Measurements from ENCODE around the gene UFD1. TPM values are rescaled to one million over a fixed set of nuclear protein-coding genes. Genes with fewer than 3 reads are reported as not detected.

UFD1 gene
- total and polyA plus RNA-seq, 9 of the 15 experiments (the other 6 are each of a cell fraction or from before 2014, with no cell fraction given), result 238 to 645 (median 363) TPM

DNA sequence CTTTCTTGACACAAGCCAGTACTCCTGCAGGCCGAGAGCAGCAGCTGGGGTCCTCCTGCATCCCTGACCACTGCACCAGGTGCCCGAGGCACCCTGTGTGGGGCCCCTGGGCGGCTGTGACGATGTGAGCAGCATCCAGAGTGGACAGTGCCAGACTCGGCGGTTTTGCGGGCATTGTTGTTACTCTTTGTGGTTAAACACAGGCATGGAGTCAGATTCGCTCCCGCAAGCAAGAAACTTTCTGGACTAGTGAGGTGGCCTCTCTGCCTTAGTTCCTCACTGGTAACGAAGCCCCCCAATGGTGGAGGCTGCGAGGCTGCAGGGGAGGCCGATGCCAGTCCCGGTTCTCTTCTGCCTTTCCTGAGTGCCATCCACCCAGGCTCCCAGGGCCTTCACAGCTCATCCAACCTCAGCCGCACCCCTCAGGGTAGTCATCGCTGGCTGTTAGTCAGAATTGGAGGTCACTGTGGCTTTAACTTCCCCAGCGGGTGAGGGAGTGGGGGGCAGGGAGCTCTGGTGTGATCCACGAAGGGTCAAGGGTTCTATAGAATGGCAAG, 48.9 kb upstream of the UFD1 start (continued):
- TF ChIP-seq FOXA3 (CRISPR knock-in tag; conservative IDR thresholded peaks at IDR 0.05 in 1 of 2, IDR thresholded peaks at IDR 0.05 in 1 of 2) (peak in 1 of 2 experiments; percentile 6; a peak in 1 of 4 replicates), CTBP1 (IDR thresholded peaks at IDR 0.05; ENCODE audit: borderline replicate concordance) (0 out of 2 replicates have a peak, but pooled peaks have one; percentile 27), NUFIP1 (IDR thresholded peaks at IDR 0.05; ENCODE audit: partially characterized antibody) (no peak), POLR2B (IDR thresholded peaks at IDR 0.05; ENCODE audit: low read depth, partially characterized antibody) (no peak), ZFP91 (CRISPR knock-in tag; IDR thresholded peaks at IDR 0.05) (peak; percentile 72; the same call in 1 of the 2 replicates), GATA2 (CRISPR knock-in tag; IDR thresholded peaks at IDR 0.05) (peak; percentile 31; the same call in 1 of the 2 replicates)
- TF ChIP-seq, protein P1, sequence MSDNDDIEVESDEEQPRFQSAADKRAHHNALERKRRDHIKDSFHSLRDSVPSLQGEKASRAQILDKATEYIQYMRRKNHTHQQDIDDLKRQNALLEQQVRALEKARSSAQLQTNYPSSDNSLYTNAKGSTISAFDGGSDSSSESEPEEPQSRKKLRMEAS (CRISPR knock-in tag; IDR thresholded peaks at IDR 0.05), result peak; percentile 13; the same call in 1 of the 2 replicates
- TF ChIP-seq, protein P2, sequence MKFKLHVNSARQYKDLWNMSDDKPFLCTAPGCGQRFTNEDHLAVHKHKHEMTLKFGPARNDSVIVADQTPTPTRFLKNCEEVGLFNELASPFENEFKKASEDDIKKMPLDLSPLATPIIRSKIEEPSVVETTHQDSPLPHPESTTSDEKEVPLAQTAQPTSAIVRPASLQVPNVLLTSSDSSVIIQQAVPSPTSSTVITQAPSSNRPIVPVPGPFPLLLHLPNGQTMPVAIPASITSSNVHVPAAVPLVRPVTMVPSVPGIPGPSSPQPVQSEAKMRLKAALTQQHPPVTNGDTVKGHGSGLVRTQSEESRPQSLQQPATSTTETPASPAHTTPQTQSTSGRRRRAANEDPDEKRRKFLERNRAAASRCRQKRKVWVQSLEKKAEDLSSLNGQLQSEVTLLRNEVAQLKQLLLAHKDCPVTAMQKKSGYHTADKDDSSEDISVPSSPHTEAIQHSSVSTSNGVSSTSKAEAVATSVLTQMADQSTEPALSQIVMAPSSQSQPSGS (CRISPR knock-in tag; IDR thresholded peaks at IDR 0.05), result 0 out of 2 replicates have a peak, but pooled peaks have one; percentile 57
- TF ChIP-seq, protein P3, sequence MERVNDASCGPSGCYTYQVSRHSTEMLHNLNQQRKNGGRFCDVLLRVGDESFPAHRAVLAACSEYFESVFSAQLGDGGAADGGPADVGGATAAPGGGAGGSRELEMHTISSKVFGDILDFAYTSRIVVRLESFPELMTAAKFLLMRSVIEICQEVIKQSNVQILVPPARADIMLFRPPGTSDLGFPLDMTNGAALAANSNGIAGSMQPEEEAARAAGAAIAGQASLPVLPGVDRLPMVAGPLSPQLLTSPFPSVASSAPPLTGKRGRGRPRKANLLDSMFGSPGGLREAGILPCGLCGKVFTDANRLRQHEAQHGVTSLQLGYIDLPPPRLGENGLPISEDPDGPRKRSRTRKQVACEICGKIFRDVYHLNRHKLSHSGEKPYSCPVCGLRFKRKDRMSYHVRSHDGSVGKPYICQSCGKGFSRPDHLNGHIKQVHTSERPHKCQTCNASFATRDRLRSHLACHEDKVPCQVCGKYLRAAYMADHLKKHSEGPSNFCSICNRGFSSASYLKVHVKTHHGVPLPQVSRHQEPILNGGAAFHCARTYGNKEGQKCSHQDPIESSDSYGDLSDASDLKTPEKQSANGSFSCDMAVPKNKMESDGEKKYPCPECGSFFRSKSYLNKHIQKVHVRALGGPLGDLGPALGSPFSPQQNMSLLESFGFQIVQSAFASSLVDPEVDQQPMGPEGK (CRISPR knock-in tag; IDR thresholded peaks at IDR 0.05; ENCODE audit: borderline replicate concordance), result no peak
- TF ChIP-seq, protein P4, sequence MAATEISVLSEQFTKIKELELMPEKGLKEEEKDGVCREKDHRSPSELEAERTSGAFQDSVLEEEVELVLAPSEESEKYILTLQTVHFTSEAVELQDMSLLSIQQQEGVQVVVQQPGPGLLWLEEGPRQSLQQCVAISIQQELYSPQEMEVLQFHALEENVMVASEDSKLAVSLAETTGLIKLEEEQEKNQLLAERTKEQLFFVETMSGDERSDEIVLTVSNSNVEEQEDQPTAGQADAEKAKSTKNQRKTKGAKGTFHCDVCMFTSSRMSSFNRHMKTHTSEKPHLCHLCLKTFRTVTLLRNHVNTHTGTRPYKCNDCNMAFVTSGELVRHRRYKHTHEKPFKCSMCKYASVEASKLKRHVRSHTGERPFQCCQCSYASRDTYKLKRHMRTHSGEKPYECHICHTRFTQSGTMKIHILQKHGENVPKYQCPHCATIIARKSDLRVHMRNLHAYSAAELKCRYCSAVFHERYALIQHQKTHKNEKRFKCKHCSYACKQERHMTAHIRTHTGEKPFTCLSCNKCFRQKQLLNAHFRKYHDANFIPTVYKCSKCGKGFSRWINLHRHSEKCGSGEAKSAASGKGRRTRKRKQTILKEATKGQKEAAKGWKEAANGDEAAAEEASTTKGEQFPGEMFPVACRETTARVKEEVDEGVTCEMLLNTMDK (IDR thresholded peaks at IDR 0.05; ENCODE audit: borderline replicate concordance, insufficient read depth, low read depth, low read length, poor library complexity, severe bottlenecking), result no peak
- TF ChIP-seq, protein P5, sequence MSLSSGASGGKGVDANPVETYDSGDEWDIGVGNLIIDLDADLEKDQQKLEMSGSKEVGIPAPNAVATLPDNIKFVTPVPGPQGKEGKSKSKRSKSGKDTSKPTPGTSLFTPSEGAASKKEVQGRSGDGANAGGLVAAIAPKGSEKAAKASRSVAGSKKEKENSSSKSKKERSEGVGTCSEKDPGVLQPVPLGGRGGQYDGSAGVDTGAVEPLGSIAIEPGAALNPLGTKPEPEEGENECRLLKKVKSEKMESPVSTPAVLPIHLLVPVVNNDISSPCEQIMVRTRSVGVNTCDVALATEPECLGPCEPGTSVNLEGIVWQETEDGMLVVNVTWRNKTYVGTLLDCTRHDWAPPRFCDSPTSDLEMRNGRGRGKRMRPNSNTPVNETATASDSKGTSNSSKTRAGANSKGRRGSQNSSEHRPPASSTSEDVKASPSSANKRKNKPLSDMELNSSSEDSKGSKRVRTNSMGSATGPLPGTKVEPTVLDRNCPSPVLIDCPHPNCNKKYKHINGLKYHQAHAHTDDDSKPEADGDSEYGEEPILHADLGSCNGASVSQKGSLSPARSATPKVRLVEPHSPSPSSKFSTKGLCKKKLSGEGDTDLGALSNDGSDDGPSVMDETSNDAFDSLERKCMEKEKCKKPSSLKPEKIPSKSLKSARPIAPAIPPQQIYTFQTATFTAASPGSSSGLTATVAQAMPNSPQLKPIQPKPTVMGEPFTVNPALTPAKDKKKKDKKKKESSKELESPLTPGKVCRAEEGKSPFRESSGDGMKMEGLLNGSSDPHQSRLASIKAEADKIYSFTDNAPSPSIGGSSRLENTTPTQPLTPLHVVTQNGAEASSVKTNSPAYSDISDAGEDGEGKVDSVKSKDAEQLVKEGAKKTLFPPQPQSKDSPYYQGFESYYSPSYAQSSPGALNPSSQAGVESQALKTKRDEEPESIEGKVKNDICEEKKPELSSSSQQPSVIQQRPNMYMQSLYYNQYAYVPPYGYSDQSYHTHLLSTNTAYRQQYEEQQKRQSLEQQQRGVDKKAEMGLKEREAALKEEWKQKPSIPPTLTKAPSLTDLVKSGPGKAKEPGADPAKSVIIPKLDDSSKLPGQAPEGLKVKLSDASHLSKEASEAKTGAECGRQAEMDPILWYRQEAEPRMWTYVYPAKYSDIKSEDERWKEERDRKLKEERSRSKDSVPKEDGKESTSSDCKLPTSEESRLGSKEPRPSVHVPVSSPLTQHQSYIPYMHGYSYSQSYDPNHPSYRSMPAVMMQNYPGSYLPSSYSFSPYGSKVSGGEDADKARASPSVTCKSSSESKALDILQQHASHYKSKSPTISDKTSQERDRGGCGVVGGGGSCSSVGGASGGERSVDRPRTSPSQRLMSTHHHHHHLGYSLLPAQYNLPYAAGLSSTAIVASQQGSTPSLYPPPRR (CRISPR knock-in tag; IDR thresholded peaks at IDR 0.05; ENCODE audit: borderline replicate concordance), result 0 out of 2 replicates have a peak, but pooled peaks have one; percentile 33
- TF ChIP-seq, protein P6, sequence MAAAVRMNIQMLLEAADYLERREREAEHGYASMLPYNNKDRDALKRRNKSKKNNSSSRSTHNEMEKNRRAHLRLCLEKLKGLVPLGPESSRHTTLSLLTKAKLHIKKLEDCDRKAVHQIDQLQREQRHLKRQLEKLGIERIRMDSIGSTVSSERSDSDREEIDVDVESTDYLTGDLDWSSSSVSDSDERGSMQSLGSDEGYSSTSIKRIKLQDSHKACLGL (CRISPR knock-in tag; IDR thresholded peaks at IDR 0.05; ENCODE audit: borderline replicate concordance, poor library complexity, severe bottlenecking), result no peak
